Caco-2 (cell line): ENCODE data around the gene ACTR6. TPM values are rescaled to one million over a fixed set of nuclear protein-coding genes. Genes with fewer than 3 reads are reported as not detected.

Source experiments
- BruUV-seq: library from RNA; stranded (reverse); fragments of 400-500 nt; replicated peaks from 2 replicates; lab custom pipeline; 2021; lab: Mats Ljungman, UMichigan
- CTCF ChIA-PET: fragments of 300-600 bp; sonication (Branson Sonifier 250); formaldehyde crosslinking; loops from one replicate; lab custom pipeline; 2022; ENCODE audit warnings: antibody characterized with exemption; lab: Charles Lee
- POLR2A ChIA-PET: fragments of 300-600 bp; sonication (Branson Sonifier 250); formaldehyde crosslinking; loops from one replicate; lab custom pipeline; 2022; ENCODE audit warnings: antibody characterized with exemption; lab: Charles Lee
- DNase-seq, 2 experiments: peaks; one replicate each; pipeline versions ENCODE4 v3.0.0 to v3.0.0-alpha.2; 2020 to 2022
- H3K27me3 ChIP-seq: replicated peaks from 2 replicates; pipeline ENCODE4 v1.6.0; 2011; ENCODE audit warnings: low read length; ENCODE audit not compliant: control insufficient read depth, insufficient read depth
- H3K36me3 ChIP-seq: 2 replicates; pipeline ENCODE4 v1.5.1; 2011; ENCODE audit warnings: low read length; ENCODE audit not compliant: control insufficient read depth, insufficient read depth
- H3K4me1 ChIP-seq: fragments of 250-450 bp; sonication (Bioruptor Pico); 2 replicates; pipeline ENCODE4 v1.5.1; 2020; ENCODE audit warnings: mild to moderate bottlenecking
- H3K4me3 ChIP-seq: 2 replicates; pipeline ENCODE4 v1.5.1; 2011; ENCODE audit warnings: low read depth, mild to moderate bottlenecking, control low read depth, low read length
- H3K9me3 ChIP-seq: fragments of 250-450 bp; sonication (Bioruptor Pico); 2 replicates; pipeline ENCODE4 v1.5.1; 2020; ENCODE audit warnings: mild to moderate bottlenecking, moderate library complexity
- H3K27ac Mint-ChIP-seq: one replicate; pipeline ENCODE4 v1.8.0; 2022; ENCODE audit warnings: mixed read lengths; ENCODE audit not compliant: unreplicated experiment
- H3K27me3 Mint-ChIP-seq: one replicate; pipeline ENCODE4 v1.8.0; 2022; ENCODE audit warnings: mixed read lengths; ENCODE audit not compliant: insufficient read depth, unreplicated experiment
- H3K36me3 Mint-ChIP-seq: one replicate; pipeline ENCODE4 v1.8.0; 2022; ENCODE audit warnings: mild to moderate bottlenecking, mixed read lengths; ENCODE audit not compliant: insufficient read depth, unreplicated experiment
- H3K4me1 Mint-ChIP-seq: one replicate; pipeline ENCODE4 v1.8.0; 2022; ENCODE audit warnings: low read depth, mixed read lengths; ENCODE audit not compliant: unreplicated experiment
- H3K4me3 Mint-ChIP-seq: one replicate; pipeline ENCODE4 v1.8.0; 2022; ENCODE audit warnings: mild to moderate bottlenecking, moderate library complexity, mixed read lengths; ENCODE audit not compliant: unreplicated experiment
- H3K9me3 Mint-ChIP-seq: one replicate; pipeline ENCODE4 v1.8.0; 2022; ENCODE audit warnings: mixed read lengths; ENCODE audit not compliant: unreplicated experiment
- intact Hi-C: fragments of 100-400 bp; cut with micrococcal nuclease; formaldehyde crosslinking; loops from one replicate; pipeline ENCODE4 v1.10.0; 2022; ENCODE audit not compliant: unreplicated experiment
- total RNA-seq: library from RNA; stranded (reverse); gene quantifications from 2 replicates; pipeline ENCODE4 v1.2.3, GENCODE V29; 2022
- TF ChIP-seq, protein P1 (sequence below), 2 experiments: fragments of 200-600 bp in 1 of 2; IDR thresholded peaks; 1 replicate in 1 of 2; 2 replicates in 1 of 2; pipeline versions ENCODE4 v1.5.1 to v1.8.0; 2011 to 2022; ENCODE audit warnings: antibody characterized with exemption in 1 of 2, control low read depth in 1 of 2, inconsistent platforms in 1 of 2, low read depth in 1 of 2, low read length in 1 of 2, mild to moderate bottlenecking in 1 of 2, moderate library complexity in 1 of 2; ENCODE audit not compliant: insufficient read depth in 1 of 2, severe bottlenecking in 1 of 2, unreplicated experiment in 1 of 2

ACTR6 gene
- total RNA-seq, 1 experiment from 2014 or later, result 26.0 TPM

DNA sequence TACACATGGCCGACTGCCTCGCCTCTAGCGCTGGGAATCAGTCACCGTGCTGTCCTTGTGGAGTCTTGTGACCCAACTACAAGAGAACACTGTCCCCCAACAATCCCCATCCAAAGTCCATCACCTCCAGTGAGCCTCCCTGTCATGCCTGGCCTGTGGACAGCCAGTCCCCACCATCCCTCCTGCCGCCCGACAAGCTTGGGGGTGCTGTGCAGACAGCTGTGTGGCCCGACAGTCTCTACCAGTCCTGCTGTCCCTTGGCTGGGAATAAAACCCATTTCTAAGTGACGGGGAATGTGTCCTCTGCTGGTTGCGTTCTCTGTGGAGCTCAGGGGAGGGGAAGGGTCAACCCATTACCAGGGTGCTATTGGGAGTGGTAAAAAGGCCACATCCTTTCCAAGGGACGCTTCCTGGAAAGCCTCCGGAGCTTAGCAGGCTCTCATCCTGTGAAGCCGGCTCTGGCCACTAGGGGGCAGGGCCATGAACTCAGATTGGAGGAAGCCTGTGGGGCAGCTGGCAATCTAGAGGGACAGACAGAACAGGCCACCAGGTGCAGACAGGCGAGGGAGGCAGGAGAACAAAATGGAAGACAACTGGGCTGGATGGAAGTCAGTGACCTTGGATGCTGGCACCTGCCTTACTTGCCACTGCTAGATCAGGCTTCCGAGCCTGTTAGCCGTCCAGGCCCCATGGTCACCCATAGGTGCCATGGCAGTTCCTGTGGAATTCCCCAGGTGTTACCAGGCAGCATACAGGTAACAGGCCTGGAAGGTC, 46.0 kb upstream of the ACTR6 start:
- peaks cover 6% of the 10 kb centered on the region for H3K4me1 Mint-ChIP-seq
- TF ChIP-seq, protein P1, sequence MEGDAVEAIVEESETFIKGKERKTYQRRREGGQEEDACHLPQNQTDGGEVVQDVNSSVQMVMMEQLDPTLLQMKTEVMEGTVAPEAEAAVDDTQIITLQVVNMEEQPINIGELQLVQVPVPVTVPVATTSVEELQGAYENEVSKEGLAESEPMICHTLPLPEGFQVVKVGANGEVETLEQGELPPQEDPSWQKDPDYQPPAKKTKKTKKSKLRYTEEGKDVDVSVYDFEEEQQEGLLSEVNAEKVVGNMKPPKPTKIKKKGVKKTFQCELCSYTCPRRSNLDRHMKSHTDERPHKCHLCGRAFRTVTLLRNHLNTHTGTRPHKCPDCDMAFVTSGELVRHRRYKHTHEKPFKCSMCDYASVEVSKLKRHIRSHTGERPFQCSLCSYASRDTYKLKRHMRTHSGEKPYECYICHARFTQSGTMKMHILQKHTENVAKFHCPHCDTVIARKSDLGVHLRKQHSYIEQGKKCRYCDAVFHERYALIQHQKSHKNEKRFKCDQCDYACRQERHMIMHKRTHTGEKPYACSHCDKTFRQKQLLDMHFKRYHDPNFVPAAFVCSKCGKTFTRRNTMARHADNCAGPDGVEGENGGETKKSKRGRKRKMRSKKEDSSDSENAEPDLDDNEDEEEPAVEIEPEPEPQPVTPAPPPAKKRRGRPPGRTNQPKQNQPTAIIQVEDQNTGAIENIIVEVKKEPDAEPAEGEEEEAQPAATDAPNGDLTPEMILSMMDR (IDR thresholded peaks at IDR 0.05; ENCODE audit: insufficient read depth in 1 of 2, low read depth in 1 of 2, low read length in 1 of 2, severe bottlenecking in 1 of 2, unreplicated experiment in 1 of 2), result peak; percentile 66 to 74
- H3K27me3 ChIP-seq, result no peaks in the 10 kb centered on the region
- no peaks in the 10 kb centered on the region for H3K27me3 Mint-ChIP-seq
- DNase-seq, result peak; percentile 70 to 75
- H3K4me1 ChIP-seq, result no peaks in the 10 kb centered on the region
- H3K4me3 Mint-ChIP-seq, result no peak overlapping the region
- peaks cover 10% of the 10 kb centered on the region for H3K9me3 ChIP-seq
- H3K36me3 Mint-ChIP-seq, result no peaks in the 10 kb centered on the region
- no peaks in the 10 kb centered on the region for H3K9me3 Mint-ChIP-seq
- 0 out of 2 replicates have a peak, but pooled peaks cover 1% of the 10 kb centered on the region for H3K36me3 ChIP-seq
- intact Hi-C loops, result loop anchor here (1.0 to 2.0 kb wide), 2 partner anchors 44 to 75 kb away; no protein-coding TSS in a partner anchor
- ChIA-PET CTCF (interaction anchor here (0.6 to 1.5 kb wide), 8 partner anchors 10 to 190 kb away, joined by 3 to 14 read pairs (median 3); no protein-coding TSS in a partner anchor), POLR2A (no interaction called here)
- H3K4me3 ChIP-seq, result no peak overlapping the region
- BruUV-seq, result no TSS peak
- peak overlapping the region; percentile 53 for H3K27ac Mint-ChIP-seq

DNA sequence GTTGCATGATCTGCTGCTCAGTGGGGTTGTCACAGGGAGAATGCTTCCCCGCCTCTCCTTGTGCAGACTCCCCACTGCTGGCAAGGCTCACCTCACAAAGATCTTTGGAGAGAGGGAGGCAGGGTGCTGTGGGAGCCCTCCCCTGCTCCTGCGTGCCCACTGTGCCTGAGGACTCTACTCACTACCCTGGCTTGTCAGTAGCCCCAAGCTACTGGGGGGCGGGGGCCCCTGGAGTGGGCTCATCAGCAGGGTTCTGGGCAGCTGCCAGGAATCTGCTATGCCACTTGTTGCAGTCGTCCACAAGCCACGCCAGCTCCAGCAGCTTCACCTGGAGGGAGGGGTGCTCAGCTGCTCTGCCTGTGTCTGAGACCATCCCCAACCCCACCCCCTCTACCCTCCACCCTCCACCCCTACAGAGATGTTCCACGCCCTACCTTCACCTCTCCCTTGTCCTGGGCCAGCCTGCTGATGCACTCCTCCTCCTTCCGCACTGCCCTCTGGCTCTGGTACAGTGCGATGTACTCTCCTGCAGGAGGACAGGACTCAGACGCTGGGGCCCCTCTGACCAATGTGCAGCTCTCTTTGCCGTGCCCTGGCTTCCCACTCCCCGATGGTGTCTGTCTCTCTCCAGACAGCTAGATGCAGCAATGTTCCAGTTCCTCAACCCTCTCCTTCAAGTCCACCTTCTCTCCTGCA, 43.7 kb upstream of the ACTR6 start:
- no peak overlapping the region for H3K27ac Mint-ChIP-seq
- ChIA-PET CTCF (interaction anchor here (0.5 kb wide), 1 partner anchor 72 kb away, joined by 4 read pairs; no protein-coding TSS in a partner anchor), POLR2A (no interaction called here)
- TF ChIP-seq, protein P1 (IDR thresholded peaks at IDR 0.05; ENCODE audit: insufficient read depth in 1 of 2, low read depth in 1 of 2, low read length in 1 of 2, severe bottlenecking in 1 of 2, unreplicated experiment in 1 of 2), result no peak
- H3K9me3 Mint-ChIP-seq, result peaks cover 10% of the 10 kb centered on the region
- BruUV-seq, result no TSS peak
- H3K27me3 Mint-ChIP-seq, result no peaks in the 10 kb centered on the region
- H3K36me3 Mint-ChIP-seq, result no peaks in the 10 kb centered on the region
- Histone ChIP-seq H3K9me3 (peaks cover 10% of the 10 kb centered on the region), H3K4me1 (no peaks in the 10 kb centered on the region), H3K4me3 (no peak overlapping the region), H3K27me3 (no peaks in the 10 kb centered on the region), H3K36me3 (0 out of 2 replicates have a peak, but pooled peaks cover 1% of the 10 kb centered on the region)
- no peak overlapping the region for H3K4me3 Mint-ChIP-seq
- intact Hi-C loops, result no loop called here
- H3K4me1 Mint-ChIP-seq, result peaks cover 3% of the 10 kb centered on the region
- no peak for DNase-seq

DNA sequence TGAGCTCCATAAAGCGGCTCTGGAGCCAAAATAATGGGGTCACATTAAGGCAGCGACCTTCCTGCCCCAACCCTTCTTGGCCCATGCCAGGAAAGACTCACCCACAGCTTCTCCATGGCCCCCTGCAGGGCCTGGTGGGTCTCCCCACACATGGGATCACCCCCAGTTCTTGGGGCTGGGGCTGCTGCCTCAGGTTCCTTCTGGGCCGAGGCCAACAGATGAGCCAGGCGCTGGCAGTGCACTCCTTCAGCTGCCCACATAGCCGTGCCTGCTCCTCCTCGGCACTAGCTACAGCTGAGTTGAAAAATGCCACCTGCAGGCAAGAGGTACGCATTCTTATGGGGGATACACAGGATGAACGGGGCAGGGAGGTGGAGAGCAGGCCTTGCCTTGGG, 43.2 kb upstream of the ACTR6 start:
- ChIA-PET CTCF (interaction anchor here (0.5 kb wide), 1 partner anchor 71 kb away, joined by 4 read pairs; no protein-coding TSS in a partner anchor), POLR2A (no interaction called here)
- peaks cover 10% of the 10 kb centered on the region for H3K9me3 Mint-ChIP-seq
- Histone ChIP-seq H3K4me3 (no peak overlapping the region), H3K4me1 (no peaks in the 10 kb centered on the region), H3K9me3 (peaks cover 10% of the 10 kb centered on the region), H3K27me3 (no peaks in the 10 kb centered on the region), H3K36me3 (0 out of 2 replicates have a peak, but pooled peaks cover 1% of the 10 kb centered on the region)
- no peak for DNase-seq
- no peaks in the 10 kb centered on the region for H3K27me3 Mint-ChIP-seq
- H3K4me1 Mint-ChIP-seq, result no peaks in the 10 kb centered on the region
- H3K27ac Mint-ChIP-seq, result no peak overlapping the region
- intact Hi-C loops, result no loop called here
- TF ChIP-seq, protein P1 (IDR thresholded peaks at IDR 0.05; ENCODE audit: insufficient read depth in 1 of 2, low read depth in 1 of 2, low read length in 1 of 2, severe bottlenecking in 1 of 2, unreplicated experiment in 1 of 2), result no peak
- no peaks in the 10 kb centered on the region for H3K36me3 Mint-ChIP-seq
- H3K4me3 Mint-ChIP-seq, result no peak overlapping the region
- no TSS peak for BruUV-seq
